ENCODE results near the gene KIF5A.

KIF5A gene

DNA sequence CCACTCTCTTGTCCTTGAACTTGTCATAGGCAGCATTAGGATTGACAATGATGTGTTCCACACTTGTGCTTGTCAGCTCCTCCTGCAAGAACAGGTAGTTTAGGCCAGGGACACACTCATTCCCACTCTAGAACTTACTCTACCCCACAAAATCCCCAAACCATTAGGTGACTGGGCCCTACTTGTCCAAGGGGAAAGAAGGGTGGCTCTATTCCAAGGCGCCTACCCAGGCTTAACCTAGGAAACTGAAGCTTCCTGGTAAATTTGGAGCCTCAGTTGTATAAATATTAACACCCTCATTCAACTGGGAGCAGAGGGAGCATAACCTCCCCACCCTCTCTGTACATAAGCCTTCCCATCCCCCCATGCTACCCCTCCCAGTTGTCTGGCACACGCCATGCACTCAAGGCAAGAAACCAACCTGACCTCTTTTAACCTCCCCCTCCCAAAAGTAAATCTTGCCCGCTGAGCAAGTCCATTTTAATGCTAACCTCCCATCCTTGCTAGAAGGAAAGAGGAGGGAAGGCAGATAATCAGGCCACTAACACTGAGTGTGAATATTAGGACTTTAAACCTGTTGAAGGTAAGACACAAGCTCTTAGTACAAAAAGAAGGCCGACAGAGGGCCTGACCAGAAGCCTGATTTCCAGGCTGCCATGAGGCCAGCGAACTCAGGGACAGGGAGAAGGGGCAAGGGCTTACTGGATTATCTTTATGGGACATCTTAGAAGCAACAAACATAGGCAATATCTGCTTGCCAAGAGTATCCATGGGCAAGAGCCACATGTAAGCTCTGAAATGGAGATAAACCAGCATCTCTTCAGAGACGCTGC lies 13.9 kb upstream of the KIF5A start:
- DNase-seq: no peak

GRCh38 chr12:57536597-57536942 lies 13.3 kb upstream of the KIF5A start:
- no peak for DNase-seq

DNA sequence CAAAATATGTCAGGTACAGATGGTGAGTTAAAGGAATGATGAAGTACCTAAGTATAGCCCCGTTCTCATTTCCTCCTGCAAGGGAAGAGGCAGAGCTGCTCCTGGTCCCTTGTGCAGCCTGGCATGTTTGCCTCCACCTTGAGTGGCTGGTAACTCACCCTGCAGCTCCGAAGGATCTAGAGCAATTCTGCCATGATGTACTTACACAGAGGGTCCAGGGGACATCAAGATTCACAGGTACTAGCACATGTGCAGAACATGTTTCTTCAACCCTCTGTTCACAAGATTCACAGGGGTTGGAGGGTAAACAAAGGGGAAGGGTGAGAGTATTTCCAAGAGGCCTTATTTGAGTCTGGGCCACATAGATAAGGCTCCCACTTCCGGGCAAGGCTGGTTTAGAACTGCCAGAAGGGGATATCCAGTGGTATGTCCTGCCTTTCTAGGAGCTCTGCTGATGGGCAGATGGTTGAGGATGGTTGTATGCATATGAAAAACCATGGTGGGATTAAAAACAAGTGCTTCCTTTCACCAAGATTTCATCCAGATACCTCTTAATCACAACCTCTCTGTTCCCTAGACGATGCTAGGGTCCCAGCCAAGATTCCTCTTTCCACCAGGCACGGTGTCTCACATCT lies 10.6 kb upstream of the KIF5A start:
- DNase-seq: no peak

GRCh38 chr12:57541001-57541400 lies 8.8 kb upstream of the KIF5A start:
- no peak for DNase-seq

DNA sequence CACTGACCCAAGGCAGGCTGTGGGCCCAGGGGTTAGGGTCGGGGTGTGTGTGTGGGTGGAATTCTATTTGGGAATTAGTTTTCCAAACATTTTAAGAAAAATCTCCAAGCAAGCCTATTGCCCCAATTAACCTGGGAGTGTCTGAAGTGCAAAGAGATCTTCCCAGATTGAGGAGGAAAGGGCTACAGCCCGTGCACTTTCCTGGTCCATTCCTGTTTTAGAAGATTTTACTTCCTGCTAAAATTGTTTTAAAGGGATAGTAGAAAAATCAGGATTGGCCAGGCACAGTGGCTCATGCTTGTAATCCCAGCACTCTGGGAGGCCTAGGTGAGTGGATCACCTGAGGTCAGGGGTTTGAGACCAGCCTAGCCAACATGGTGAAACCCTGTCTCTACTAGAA lies 8.1 kb upstream of the KIF5A start:
- DNase-seq: no peak

DNA sequence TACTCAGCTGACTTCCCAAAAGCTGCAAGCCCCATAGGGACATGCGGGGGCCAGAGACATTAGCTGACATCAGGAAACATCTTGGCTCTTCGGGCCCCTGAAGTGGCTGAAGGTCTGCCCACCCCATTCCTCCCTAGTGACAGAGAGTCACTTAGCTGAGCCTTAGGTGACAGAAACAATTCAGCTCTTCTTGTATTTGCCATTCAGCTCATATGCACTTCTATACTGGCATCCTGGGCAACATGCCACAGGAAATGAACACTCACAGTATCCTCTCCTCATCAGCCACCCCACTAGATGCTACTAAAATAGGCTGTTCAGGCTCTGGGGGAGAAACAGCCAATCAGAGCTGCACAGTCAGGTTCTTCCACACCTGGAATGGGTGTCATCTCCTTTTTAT lies 6.3 kb upstream of the KIF5A start:
- no peak for DNase-seq

DNA sequence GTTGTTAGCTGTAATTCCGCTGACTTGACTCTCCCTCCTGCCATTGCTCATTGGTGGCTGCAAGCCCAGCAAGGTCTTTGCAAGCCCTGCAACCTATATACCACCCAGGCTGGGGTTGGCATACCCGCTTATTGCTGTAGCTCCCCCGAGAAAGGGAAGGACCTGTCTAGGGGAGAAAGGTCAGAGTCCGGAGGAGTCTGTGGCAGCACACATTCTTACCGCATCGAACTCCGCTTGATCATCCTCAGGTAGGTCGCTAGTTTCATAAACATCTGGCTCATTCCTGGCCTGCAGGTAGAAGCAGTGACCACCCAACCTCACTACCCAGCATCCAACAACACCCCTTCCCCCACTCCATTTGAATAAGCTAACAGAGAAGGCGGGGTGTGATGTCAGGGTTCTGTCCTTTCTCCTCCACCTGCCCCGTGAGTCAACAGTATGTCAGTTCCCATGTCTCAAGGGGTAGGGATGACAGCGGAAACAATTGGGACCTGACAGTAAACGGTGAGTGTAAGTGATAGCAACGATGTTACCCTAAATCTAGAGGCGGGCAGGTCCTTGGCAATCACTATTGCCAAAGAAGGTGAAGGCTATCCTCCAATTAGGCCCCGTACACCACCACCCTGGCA lies 3.9 kb upstream of the KIF5A start:
- no peak for DNase-seq

DNA sequence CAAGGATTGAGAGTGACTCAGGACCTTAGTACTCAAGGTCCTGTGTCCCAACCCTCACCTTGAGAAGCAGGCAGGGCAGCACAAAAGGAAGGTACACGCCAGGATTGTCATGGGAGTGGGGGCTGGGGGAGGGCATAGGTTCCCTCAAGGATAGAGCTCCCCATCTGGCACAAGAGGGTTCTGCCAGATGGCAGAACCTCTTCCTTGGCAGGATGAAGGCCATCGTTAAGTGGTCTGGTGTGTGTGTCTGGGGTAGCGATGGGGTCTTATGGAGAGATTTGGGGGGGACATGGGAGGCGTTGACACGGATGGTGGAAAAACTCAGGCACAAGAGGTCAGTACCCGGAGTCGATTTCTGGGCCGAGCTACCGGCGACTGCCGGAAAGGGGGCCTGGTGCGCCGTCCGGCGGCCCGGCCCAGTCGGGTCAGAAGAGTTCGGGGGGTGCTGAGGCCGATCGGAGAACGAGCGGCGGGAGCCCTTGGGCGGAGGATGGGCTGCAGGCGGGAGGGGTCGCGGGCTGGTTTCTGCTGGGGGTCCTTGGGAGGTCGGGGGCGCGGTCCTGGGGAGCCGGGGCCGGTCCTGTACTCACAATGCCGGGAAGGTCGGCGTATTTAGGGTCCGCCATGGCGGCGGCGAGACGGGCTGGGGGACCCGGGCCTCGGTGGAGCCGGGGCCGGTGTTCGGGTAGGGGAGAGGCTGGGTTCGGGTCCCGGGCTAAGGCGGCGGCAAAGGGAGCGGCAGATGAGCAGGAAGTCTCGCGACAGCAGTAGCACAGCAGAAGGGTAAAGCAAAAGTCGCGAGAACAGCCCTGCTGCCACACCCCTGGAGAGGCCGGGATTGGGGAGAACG lies 3.2 kb upstream of the KIF5A start, which contains the start of gene DCTN2:
Gene DCTN2 (minus strand): TSS at position 755 of the 850 bp plus-strand sequence. CDS start 129 bp downstream, at position 626.
- DNase-seq: peak; percentile 93

DNA sequence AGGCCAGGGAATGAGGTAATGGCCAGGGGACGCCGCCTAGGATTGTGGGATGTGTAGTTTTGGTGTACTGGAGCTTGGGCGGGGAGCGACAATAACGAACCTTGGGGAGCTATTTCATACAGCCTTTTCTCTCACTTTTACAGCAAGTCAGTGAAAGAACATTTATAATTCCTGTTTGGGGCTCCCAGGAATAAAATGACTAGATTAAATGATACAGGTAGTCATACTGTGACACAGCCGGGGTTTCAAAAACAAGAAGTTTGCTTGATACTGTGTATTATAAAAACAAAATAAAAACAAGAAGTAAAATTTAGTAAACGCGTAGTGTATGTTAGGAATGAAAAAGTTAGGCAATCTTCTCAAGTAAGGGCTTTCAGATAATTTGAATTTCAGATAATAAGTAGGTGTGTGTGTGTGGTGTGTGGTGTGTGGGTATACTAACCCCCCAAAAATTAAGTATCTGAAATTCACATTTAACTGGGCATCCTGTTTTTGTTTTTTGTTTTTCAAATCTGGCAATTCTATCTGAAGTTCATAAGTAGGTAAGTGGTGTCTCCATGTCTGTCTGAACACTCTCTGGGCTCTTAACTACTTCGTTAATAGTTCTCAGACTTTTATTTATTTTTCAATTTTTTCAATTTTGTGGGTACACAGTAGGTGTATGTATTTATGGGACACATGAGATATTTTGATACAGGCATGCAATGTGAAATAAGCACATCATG lies 2.4 kb upstream of the KIF5A start:
- DNase-seq: no peak

DNA sequence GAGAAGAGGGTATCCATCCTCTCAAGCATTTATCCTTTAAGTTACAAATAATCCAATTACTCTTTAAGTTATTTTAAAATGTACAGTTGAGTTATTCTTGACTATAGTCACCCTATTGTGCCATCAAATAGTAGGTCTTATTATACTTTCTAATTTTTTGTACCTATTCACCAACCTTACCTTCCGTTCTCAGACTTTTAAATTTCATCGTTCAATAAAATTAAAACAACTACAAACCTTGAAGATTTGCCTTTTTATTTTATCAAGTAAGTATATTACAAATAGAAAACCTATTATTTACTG lies 1.9 kb upstream of the KIF5A start:
- no peak for DNase-seq

- no peak for DNase-seq
Observed at GRCh38 chr12:57548488-57548887, 1.4 kb upstream of the KIF5A start.

DNA sequence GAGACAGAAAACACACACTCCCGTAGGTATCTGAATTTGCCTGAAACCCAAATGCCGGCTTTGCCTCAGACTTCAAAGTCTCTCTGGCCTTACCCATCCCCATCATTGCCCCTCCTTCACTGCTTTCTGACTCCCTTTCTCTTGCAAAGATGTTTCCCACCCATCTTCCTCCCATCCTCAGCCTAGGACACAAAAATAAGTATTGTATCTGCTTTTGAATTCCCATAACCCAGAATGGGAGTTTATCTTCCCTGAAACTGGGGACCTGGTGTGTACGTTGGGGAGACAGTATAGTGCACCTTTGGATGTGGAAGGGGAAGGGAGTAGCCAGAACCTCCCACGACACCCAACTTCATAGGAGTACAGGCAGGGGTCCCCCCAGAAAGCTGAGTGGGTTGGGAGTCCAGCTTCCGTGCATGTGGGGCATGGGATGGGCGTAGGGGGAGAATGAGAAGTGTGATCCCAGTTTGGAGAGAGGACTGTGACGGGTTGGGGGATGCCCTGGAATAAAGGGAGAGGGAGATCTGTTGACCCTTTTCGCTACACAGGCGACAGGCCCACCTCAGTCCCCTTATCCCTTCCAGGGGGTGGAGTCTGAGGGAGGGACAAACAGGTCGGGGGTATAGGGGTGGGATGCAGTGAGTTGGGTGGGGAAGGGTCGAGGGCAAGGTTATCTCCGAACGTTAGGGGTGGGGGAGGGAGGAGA lies 488 bp upstream of the KIF5A start:
- DNase-seq: no peak

DNA sequence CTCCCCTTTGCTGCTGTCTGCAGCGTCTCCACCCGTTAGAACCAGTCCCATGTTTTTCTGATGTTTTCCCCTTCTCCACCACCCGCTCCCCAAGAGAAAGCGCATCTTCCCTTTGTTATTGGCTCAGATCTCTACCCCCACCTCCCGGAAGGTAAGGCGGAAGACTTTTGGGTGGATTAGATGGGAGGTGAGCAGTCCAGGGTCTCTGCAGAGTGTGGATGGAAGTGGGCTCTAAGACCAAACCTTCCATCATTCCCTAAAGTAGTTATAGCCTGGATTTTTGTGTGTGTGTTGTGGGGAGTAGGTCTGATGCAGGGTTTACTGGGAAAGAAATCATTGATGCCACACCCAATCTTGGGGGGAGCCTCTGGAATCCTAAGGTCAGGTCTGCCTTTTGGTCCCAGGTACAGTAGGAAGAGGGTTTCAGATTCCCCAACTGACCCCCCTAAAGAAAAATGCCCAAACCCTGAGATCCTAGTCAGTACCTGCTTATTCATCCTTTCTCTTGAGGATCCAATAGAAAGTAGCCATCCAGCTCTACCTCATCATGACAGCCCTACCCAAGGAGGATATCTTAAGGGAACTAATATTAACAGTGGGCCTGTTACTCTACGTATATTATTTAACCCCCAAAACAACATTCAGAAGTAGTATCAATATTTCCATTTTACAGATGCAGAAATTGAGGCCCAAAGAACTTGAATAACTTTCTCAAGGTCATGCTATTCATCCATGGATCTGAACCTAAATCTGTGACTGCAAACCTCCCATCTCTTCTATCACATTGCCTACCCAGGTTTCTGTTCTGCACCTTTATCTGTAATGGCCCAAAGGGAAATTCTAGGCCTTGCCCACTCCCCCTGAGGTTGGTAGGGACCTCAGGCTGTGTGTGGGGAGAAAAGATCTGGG lies 1.1 kb downstream of the KIF5A start:
- DNase-seq: no peak

DNA sequence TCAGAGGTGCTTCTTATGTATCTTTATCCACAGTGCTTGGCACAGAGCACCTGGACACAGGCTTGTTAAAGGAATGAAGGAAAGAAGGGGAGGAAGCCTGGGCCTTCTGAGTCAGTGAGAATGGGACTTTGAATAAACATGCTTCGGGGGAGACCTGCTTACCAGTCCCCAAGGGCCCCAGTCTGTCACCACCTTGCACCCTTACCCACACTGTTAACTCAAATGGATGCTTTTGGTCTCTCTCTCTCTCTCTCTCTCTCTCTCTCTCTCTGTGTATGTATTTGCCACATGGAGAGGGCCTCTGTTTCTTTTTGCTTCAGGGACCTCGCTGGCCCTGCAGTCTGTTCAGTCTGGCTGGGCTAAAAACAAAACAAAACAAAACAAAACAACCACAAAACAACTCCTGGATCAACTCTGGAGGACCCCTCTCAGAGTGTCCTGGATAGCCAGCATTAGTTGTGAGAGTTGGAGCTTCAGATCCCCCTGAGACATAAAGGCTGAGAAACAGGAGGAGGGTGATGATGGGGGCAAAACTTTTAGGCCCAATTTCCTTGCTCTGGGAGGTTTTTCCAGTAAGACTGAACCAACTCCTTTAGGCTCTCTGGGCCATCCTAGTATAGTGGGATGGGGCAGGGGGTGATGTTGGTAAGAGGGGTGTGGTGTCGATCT lies 1.9 kb downstream of the KIF5A start:
- DNase-seq: no peak

DNA sequence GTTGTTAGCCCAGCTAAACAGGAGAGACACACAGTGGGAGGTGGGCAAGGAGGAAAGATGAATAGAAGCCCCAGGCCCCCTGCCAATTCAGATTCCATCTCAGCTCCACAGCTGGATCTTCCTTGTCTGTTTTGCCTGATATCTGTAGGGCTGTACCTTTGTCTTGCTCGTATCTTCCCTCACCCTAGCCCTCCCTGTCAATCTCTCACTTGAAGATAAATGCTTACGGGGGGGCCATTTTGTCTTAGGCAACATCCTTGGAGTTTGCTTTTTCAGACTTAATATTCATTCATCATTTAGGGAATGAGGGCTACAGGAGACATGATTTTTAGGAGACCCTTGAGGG lies 2.4 kb downstream of the KIF5A start:
- no peak for DNase-seq

DNA sequence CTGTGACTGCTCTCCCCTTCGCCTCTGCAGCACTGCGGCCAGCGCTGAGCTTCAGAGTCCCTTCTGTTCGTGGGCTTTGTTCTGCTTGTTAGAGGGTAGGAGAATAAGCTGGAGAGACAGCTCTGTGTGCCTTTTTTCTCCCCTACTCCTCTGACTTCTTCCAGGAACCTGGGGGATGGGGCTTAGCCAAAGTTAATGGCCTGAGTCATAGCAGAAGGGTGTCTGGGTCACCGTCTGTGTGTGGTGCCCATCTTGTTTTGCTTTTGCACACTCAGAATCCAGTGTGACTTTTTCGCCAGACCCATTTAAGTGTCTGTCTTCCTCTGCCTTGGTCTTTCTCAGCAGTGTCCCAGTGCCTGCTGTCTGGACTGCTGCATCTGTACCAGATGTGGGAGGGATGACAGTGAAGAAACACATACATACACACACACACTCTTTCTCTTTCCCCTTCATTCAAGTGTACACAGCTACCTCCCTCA lies 3.0 kb downstream of the KIF5A start:
- no peak for DNase-seq

DNA sequence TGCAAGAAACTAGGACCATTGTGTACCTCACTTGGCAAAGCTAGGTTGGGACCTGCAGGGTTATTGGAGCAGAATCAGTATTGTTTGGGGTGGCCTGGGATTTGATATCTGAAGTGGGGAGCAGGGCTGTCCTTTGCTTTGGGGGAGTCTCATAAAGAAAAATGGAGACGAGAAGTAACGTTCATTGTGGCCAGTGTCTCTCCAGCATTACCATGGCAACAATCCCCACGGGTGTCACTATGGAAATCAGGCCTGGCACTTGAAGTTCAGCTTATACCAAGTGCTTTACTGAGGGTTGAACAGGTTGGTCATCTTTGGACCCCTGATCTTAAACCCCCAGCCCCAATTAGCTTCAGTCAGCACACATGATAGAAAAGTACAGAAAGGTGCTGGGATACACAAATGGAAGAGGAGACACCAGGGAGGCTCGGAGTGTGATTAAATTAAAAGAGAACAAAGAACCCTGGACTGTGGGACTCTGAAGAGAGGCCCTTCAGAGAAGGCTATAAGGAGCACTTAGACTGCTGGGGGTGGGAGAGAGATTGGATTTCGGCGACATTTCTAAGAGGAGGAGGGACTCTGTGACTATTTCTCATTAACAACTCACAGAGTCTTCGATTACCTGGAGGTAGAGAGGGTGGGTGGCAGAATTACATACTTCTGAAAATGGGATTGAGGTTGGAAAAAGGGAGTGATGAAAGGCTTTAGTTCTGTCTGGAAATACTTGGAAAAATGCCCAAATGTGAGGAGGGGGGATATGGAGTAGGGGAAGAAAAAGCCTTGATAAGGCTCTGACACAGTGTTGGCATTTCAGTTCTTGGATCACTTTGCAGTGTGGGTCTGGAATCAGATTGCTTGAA lies 3.7 kb downstream of the KIF5A start:
- no peak for DNase-seq

GRCh38 chr12:57554453-57554852 lies 4.6 kb downstream of the KIF5A start:
- no peak for DNase-seq

DNA sequence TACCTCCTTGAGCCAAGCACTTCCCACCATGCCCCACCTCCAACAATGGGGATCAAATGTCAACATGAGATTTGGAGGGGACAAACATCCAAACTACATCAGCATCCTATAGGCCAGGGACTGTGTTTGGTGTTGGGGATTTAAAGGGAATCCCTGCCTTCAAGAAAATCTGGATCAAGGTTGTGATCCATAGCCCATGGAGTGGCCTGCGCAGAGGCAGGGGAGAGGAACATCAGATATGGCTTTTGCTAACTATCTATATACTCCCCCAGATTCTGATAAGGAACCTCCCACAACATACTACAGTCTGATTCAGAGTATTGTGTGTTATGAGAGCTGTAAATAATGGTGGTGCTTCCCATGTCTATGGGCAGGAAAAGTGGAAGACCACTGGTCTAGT lies 5.1 kb downstream of the KIF5A start:
- DNase-seq: no peak
